Middle frontal gyrus (tissue), 1 donor: Measurements from ENCODE around the gene PSMB9.

Experiments used
- DNase-seq: peaks from one replicate; pipeline ENCODE4 v3.0.0-alpha.2; 2015; ENCODE audit warnings: low spot score; ENCODE audit errors: extremely low spot score

PSMB9 gene

DNA sequence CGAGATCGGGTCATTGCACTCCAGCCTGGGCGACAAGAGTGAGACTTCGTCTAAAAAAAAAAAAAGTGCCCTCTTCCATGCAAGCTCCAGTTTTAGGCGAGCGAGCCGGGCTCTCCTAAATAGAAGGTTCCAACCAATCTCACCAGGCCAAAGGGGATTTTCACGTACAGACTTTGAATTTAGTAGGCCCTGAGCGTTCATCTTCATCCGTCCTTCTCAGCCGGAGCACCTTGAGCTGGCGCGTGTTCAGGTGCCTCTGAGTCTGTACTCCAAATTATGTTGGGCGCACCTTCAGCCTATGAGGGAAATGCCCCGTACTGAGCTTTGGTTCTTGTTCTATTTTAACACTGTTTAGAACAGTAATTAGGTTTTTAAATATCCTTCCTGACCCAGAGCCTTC lies 14.6 kb upstream of the PSMB9 start:
- DNase-seq, result no peak

DNA sequence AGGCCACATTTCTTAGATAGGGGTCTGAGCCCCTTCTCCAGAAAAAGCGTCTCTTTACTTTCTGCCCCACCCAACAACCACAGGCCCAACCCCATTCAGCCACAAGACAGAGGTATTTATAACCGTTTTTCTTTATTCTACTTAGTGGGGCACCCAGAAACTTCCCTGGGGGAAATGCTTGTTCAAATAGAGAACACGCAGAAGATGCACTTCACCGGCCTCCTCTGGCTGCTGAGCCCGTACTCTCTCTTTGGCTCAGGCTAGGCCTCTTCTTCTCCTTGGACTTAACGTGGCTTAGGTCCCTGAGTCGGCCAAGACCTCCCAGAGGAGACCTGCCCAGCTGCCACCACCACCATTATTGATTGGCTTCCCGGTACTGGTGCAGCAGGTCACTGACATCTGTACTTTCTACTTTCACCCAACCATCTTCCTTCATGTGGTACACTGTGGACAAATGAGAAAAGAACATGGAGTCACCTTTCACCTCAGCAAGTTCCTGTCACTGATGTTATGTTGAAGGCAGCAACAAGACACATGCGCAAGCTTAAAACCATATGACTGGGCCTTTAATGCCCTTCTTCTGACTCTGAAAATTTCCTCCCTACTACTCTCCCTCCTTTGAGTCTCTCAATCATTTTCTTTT lies 13.3 kb upstream of the PSMB9 start:
- DNase-seq, result no peak

DNA sequence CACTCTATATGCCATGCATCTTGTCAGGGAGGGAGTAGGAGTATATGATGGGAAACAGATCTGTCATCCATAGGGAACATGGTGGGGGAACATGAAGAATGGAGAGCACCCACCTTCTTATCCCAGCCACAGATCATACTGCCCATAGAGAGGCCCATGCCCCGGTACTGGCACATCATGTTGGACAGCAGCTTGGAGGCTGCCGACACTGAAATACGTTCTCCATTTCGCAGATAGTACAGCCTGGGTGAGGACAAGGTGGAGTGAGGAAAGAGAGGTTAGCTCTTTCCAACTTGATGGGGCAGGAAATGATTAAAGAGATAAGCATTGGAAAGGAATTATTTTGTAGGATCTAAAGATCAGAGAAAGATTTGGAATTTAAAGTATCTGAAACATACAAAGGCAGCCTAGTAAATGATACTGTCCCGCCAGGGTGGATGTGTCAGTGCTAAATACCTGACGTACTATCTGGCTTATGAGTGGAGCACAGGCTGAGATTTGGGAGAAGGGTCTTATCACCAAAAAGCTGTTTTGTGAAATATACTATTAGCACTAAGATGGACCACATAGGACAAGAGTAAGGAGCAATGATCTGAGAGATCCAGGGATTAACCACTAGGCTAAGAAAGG lies 11.9 kb upstream of the PSMB9 start:
- no peak for DNase-seq

DNA sequence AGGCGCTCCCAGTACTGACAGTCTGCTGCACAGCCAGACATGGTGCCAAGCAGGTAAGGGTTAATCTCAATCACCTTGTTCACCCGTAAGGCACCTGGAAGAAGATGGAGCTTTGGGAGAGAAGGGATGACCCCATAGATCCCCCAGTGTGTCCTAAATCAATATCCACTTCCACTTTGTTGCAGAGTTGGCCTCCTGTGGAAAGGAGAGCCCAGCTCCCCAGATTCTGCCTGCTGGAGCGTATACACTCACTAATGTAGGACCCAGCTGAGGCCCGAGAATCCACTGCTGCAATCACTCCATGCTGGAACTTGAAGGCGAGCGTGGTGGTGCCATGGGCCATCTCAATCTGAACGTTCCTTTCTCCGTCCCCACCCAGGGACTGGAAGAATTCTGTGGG lies 11.3 kb upstream of the PSMB9 start:
- no peak for DNase-seq

DNA sequence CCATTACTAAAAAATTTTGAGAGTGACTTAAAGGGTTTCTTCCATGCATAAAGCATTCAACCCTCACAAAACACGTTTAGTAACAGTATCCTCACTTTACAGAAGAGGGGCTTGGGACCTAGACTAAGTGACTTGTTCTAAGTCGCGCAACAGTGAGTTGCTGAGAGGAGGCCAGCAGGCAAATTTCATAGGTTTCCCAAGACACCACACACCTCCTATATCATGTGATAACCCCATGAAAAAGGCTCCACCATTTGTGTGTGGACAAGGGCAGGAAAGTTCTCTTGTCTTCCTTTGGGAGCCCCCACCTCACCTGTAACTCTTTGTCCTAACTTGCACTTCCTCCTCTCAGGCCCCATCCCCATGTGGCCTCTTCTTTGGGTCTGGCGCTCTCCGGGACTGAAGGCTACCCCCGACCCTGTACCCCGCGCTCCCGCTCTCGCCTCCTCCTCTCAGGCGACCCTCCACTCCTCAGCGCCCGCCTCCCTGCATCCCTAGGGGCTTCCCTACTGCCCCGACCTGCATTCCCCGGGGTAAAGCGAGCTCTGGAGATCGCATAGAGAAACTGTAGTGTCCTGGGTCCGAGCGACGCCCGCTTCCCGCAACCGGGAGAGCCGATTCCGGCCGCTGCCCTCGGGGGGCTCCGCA lies 10.5 kb upstream of the PSMB9 start:
- no peak for DNase-seq

DNA sequence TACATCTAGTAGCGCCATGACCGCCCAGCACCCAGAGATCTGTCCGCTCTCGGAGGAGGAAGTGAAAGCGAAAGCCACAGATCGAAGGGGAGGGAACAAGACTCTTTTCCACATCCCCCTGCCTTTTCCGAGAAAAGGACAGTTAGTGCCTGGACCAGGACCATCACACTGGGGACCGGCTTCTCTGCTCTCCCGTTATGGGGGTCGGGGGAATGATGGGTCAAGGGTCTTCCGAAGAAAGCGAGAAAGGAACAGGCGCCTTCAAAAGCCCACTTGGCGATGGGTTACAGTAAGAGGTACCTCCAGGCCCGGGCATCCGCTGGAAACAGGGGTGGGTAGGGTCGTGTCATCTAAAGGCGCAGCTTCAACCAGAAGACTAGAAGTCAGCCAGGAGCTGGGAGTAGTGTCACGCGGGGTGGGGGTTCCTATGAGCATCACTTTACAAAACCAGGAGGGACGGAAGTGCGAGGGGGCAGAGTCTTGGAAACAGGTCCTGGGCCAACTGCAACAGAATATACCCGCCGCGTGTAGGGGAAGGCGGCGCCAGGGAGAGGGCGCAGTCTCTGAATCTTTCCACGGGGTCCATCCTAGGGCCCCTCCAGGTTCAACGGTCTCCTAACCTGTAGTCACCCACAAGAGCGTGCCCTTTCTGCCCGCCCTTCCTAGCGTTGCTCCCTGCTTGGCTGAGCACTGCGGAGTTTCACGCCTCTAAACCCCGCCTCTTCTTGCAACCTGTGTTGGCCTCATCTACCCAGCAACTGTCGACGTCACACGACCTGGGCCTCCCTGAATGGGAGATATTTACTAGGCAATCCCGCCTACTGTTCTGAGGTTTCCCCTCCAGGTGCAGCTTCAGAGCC lies 9.8 kb upstream of the PSMB9 start, which contains the start of gene PSMB8:
Gene PSMB8 (minus strand): TSS at position 69 of the 860 bp plus-strand sequence. CDS start 51 bp downstream, at position 18.
- peak; percentile 82 for DNase-seq

DNA sequence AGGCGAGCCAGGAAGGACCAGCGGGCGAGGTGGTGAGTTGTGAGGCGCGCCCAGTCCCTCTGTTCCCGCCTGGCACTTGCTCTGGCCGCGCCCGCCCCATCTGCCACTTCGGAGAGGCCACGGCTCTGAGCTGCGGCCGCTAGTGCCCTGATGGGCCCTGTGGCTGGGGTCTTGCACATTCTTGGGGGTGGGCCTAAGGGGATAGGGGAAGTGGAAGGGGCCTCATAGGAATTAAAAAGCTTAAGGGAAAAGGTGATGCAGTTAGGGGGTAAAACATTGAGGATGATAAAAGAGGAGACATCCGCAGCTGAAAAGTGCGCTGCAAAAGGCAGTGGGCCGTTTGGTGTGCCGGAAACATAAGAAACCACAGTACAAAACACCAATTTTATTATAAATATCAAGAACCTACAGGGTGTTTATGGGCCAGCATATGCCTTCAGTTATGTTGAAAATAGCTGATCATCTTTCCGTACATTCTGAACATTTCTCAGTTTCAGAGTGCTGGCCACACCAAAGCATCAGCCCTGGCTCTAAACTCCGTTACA lies 9.1 kb upstream of the PSMB9 start:
- DNase-seq, result no peak

DNA sequence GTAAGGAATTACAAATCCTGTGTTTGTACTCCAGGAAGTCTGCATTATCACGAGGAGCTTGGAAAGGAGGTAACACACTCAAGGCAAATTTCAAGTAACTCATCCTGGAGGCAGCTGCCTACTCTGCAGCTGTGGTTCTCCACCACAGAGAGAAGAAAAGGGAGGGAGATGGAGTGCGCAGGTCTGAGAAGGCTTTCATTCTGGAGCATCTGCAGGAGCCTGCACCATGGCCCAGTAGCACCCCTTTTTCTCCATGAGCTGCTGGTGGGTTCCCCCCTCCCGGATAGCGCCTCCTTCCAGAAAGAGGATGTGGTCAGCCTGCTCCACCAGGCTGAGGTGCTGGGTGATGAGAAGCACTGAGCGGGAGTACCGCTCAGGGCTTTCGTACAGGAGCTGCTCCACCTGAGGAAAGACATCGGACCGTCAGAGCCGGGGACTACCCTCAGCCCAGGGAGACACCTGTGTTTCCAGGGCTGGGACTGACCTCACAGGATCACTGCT lies 8.6 kb upstream of the PSMB9 start:
- no peak for DNase-seq

DNA sequence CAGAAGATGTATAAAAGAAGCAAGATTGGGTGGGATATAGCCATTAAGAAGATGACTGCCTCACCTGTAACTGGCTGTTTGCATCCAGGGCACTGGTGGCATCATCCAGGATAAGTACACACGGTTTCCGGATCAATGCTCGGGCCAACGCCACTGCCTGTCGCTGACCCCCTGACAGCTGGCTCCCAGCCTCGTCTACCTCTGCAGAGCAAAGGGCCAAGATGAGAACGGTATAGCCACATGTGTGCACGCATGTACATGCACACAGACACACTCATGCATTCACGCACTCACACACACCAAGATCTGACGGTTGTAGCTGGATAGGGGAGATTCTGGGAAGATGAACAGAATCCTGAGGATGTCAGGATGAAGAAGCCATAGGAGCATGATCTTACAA lies 7.0 kb upstream of the PSMB9 start:
- DNase-seq, result no peak

DNA sequence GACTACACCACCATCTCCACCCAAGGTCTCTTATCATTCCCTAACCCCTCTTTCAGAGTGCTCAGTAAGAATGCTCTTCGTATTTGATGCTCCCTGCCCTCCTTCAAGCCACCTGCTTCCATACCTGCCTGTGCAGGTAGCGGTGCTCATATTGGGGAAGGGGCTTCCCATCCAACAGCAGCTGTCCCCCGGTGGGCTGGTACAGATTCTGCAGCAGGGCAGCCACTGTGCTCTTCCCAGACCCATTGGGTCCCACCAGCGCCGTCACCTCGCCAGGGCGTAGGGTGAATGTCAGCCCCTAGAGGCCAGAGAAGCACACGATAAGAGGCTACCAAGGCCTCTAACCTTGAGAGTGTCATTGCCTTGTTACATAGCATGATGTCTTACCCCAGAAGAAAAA lies 6.2 kb upstream of the PSMB9 start:
- no peak for DNase-seq

DNA sequence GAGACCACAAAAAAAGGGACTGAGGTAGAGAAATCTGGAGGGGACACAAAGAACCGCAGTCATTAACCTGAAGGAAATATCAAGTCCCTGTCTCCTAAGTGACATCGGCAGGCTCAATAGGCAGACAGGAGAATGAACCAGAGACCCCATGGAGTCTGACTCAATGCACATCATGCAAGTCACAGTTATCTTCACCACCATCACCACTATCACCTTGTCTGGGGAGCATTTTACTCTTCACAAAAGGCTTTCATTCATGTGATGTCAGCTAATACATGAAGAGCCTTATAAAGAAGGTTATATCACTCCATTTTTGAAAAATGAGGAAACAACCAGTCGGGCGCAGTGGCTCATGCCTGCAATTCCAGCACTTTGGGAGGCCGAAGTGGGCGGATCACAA lies 4.9 kb upstream of the PSMB9 start:
- DNase-seq, result no peak

DNA sequence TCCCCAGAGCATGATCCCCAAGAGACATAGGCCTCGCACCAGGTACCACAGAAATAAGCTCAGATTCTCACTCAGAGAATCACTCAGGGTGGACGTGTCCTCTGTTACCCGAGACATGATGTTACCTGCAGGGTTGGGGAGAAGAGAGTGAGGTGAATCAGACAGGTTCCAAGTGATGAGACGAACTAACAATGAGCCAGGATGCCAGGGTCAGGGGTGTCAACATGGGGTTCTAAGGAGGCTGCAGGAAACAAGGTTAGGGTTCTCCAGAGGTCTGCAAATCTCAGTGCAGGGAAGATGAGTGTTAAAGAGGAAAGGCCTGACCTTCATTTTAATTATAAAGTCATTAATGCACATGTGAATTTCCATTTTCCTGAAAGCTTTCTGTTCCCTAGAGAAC lies 3.0 kb upstream of the PSMB9 start:
- no peak for DNase-seq

DNA sequence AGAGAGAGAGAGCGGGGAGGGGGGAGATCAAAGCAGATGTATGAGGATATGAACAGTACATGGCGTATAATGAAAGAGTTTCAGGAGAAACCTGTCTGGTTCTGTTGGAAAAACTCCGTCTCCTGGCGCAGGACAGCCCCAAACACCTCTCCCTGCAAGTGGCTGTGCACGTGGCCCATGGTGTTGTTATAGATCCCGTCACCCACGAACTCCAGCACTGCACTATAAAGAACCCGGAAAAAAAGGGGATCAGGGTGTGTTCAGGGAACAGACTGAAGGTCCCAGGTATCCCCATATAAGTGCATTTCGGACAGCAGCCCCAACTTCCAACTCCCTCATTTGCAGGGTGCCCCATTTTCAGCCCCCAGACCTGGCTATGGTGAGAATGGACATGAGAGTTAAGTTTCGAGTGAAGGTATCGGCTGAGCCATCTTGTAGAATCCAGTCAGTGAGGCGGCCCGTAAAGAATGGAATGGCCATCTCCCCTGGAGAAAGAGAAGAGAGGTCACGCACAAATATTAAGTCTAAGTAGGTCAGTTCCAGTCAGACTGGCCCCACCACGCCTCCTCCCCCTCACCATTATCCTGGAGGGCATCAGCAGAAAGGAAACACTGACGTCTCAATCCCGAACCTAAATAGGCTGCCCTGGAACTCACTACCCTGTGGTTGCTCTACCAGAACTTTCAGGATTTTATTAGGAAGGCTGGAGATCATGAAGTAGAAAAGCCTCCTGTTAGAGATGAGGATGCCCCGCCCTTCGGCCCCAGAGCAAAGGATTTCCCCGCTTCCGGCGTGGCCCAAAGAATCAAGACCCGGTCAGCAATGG lies 1.8 kb upstream of the PSMB9 start:
- no peak for DNase-seq

DNA sequence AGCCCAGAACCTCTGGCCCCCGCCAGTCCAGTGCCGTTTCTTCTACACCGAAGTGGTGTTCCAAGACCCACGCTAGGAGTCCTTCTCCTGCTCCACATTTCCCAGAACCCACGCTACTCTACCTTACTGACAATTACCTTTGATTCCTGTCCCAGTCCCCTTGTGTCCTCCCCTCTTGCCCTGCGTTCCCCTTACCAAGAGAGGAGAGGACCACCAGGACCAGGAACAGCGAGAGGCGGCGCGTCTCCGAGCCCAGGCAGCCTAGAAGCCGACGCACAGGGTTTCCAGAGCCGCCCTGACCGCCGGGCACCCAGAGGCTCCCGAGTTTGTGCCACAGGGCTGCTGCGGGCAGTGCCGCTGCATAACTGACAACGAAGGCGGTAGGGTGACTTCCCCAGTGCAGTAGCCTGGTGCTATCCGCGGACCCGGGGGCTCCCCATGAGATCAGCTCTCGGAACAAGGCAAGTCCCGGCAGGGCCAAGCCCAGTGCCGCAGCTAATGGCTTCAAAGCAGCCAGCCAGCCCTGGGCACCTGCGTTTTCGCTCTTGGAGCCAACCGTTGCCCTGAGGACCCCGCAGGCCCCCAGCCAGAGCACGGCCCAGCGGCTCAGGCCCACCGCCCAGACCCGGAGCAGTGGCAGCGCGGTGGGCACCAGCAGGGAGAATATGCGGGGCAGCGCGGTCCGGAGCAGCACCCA lies 1.0 kb upstream of the PSMB9 start:
- no peak for DNase-seq

DNA sequence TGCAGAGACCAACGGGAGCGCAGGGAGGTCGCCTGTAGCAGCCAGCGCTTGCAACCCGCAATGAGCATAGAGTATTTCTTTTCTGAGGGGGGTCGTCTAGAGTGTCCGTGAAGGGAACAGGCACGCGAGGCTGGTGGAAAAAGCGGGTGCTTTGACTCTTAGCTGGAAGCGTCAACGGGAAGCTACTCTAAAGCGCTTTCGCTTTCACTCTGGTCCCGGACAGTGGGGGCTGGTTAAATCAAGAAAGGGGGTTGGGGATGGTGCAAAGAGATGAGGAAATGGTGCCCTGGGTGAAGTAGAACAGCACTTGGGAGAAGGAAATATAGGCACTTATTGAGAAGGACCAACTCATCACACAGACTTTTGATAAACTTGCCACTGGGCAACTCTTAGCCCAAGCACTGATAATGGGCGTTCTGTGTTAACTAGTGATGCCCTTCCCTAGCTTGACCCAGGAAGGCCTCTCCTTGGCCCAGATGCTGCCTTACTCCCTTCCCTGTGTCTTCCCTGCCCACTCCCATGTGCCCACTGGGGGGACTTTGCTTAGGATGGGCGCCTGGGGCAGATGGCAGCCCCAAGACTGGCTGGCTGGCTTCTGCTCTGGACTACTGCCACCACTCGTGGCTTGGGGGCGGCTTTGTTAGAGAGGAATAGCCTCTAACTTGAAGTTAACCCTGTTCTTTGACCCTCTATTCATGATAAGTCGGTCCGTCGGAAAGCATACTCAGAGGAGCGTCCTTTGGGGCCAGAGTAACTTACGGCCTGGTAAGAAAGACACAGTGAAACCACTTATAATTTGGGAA lies 585 bp downstream of the PSMB9 start:
- DNase-seq, result no peak

DNA sequence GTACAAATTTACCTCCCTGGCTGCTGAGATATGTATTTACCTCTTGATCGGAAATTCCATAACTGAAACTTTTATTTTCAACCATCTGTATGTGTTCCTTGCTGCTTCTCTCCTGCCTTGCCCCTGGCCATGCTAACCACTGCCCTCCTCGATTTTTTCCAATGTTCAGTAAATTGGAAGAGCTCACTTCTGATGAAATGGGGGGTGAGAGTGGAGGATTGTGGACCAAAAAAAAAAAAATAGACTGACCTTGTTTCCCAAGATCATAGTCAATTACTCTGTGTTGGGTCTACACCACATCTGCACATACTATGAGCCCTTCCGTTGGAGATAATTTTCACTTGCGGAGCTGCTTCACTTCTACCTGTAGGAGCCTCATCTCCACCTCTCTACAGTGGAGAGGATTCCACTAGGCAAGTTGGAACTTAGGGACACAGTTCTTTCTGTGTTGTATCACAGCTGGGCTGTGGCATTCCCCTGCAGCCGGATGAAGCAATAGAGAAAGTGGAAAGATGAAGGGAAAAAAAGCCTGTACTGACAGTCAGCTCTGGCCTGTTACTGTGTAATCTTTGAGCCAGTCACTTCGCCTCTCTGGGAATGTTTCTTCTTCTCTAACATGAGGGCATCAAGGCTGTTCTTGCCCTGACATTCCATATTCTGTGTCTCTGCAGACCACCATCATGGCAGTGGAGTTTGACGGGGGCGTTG lies 1.6 kb downstream of the PSMB9 start:
- DNase-seq, result no peak

DNA sequence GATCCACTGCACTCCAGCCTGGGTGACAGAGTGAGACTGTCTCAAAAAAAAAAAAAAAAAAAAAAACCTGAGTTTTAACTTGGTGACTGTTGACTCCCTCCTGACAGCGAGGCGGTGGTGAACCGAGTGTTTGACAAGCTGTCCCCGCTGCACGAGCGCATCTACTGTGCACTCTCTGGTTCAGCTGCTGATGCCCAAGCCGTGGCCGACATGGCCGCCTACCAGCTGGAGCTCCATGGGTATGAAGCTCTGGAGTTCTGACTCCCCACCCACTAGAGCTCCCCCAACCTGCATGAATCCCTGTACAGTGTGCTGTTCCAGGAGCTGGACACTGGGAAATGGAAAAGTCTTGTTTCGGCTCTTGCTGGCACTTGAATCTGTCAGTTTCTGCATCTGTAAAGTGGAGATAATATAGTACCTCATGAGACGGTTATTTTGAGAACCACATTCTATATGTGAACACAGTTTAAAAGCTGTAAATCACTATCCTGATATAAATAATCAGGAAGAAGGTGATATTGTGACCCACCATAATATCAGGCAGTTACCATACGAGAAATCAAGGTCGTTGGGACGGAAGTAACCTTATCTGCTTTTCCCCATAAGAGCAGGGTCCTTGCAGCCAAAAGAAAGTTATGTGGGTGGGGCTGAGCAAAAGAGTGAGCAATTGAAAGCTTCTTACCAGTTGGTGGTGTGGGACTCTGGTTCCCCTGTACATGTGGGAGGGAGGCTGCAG lies 3.3 kb downstream of the PSMB9 start:
- no peak for DNase-seq

DNA sequence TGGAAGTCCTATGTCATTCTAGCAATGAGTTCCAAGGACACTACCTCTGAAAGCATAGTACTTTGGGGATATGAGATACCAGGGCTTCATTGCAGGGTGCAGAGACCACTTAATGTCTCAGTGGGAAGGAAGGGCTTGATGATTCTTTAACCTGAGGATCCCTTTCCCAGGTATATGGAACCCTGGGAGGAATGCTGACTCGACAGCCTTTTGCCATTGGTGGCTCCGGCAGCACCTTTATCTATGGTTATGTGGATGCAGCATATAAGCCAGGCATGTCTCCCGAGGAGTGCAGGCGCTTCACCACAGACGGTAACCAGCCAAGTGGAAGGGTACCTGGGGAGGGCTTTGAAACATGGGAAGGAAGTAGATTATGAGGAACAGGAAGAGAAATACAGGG lies 4.2 kb downstream of the PSMB9 start:
- no peak for DNase-seq
